Astrocyte (in vitro differentiated cells and primary cell): ENCODE measurements around the gene ANAPC15.

Experiments
- EZH2 ChIP-seq: IDR thresholded peaks from 2 replicates; pipeline ENCODE4 v1.6.1; 2012; ENCODE audit warnings: mild to moderate bottlenecking, low read length, inconsistent platforms; ENCODE audit not compliant: insufficient read depth
- TF ChIP-seq, protein P1 (sequence below): IDR thresholded peaks from 2 replicates; pipeline ENCODE4 v1.5.1; 2011; ENCODE audit warnings: low read depth, mild to moderate bottlenecking, inconsistent platforms, low read length, moderate library complexity; ENCODE audit not compliant: insufficient read depth

DNA sequence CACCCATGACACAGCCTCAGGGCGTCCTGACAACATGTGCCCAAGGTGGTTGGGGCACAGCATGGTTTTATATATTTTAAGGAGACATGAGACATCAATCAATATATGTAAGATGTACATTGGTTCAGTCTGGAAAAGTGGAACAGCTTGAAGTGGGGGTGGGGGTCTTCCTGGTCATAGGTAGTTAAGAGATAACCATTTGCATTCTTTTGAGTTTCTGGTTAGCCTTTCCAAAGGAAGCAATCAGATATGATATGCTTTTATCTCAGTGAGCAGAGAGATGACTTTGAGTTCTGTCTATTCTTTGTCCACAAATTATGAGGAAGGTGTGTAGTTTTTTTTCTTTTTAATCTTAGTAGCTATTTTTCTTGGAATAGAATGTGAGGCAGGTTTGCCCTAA lies 10.1 kb upstream of the ANAPC15 start:
- TF ChIP-seq, protein P1, sequence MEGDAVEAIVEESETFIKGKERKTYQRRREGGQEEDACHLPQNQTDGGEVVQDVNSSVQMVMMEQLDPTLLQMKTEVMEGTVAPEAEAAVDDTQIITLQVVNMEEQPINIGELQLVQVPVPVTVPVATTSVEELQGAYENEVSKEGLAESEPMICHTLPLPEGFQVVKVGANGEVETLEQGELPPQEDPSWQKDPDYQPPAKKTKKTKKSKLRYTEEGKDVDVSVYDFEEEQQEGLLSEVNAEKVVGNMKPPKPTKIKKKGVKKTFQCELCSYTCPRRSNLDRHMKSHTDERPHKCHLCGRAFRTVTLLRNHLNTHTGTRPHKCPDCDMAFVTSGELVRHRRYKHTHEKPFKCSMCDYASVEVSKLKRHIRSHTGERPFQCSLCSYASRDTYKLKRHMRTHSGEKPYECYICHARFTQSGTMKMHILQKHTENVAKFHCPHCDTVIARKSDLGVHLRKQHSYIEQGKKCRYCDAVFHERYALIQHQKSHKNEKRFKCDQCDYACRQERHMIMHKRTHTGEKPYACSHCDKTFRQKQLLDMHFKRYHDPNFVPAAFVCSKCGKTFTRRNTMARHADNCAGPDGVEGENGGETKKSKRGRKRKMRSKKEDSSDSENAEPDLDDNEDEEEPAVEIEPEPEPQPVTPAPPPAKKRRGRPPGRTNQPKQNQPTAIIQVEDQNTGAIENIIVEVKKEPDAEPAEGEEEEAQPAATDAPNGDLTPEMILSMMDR = no peak
- TF ChIP-seq EZH2 = no peak
